ENCODE results near the gene CDC42EP1. TPM values are rescaled to one million over a fixed set of nuclear protein-coding genes. Genes with fewer than 3 reads are reported as not detected.
"Not testable (repeated sequence)": the region's sequence is repeated elsewhere in the genome, so short reads cannot be mapped to it uniquely, and the experiment has no call there.

CDC42EP1 gene
- polyA plus RNA-seq, 3 donors = 5.9 to 13.2 (median 8.5) TPM

- H3K4me3 Mint-ChIP-seq; H3K27ac ChIP-seq (ENCODE audit: low read depth in 1 of 2, low read length in 2 of 2); H3K9me3 ChIP-seq (replicated peaks in 1 of 2; ENCODE audit: control insufficient read depth in 1 of 2, insufficient read depth in 1 of 2, low read length in 2 of 2); H3K9me3 Mint-ChIP-seq; intact Hi-C loops (cut with micrococcal nuclease); H4K20me1 ChIP-seq (ENCODE audit: insufficient read depth, low read length); H3K36me3 Mint-ChIP-seq; H3K27me3 ChIP-seq (ENCODE audit: control insufficient read depth in 2 of 2, insufficient read depth in 2 of 2, low read length in 2 of 2); H3K4me1 ChIP-seq (ENCODE audit: control insufficient read depth in 1 of 2, insufficient read depth in 2 of 2, low read length in 2 of 2); H3K4me2 ChIP-seq (replicated peaks; ENCODE audit: extremely low read depth, low read length, poor library complexity, severe bottlenecking); H2AFZ ChIP-seq (ENCODE audit: insufficient read depth, low read depth, low read length, poor library complexity, severe bottlenecking); H3K27ac Mint-ChIP-seq; H3K79me2 ChIP-seq (ENCODE audit: insufficient read depth, low read length); H3K4me3 ChIP-seq (replicated peaks in 1 of 3; ENCODE audit: low read depth in 2 of 3, low read length in 3 of 3); H3K9ac ChIP-seq (ENCODE audit: insufficient read depth, low read length, poor library complexity, severe bottlenecking); H3K36me3 ChIP-seq (replicated peaks in 1 of 2; ENCODE audit: control insufficient read depth in 1 of 2, insufficient read depth in 2 of 2, low read length in 2 of 2); DNase-seq: not testable (repeated sequence)
- Mint-ChIP-seq H3K4me1 (peaks cover 12% of the 10 kb centered on the region), H3K27me3 (ENCODE audit: low read depth in 3 of 3) (peaks cover 6 to 16% (median 8%) of the 10 kb centered on the region in 3 donors)
- no CpG with 5 or more reads among the region's 9 CpGs for WGBS (ENCODE audit: insufficient coverage)
These were observed 32.3 kb upstream of the CDC42EP1 start for GRCh38 chr22:37527952-37528351.

- no peak overlapping the region for H3K27ac Mint-ChIP-seq
- H3K9me3 Mint-ChIP-seq = peaks cover 0 to 3% (median 0%) of the 10 kb centered on the region in 7 donors
- no CpG with 5 or more reads among the region's 2 CpGs for WGBS (ENCODE audit: insufficient coverage)
These were observed 30.5 kb upstream of the CDC42EP1 start for GRCh38 chr22:37529652-37530345.

More at GRCh38 chr22:37529652-37530345, 30.5 kb upstream of the CDC42EP1 start:
- Histone ChIP-seq H4K20me1 (ENCODE audit: insufficient read depth, low read length) (no peaks in the 10 kb centered on the region), H3K4me3 (replicated peaks in 1 of 3; ENCODE audit: low read depth in 2 of 3, low read length in 3 of 3) (no peak overlapping the region), H3K9me3 (replicated peaks in 1 of 2; ENCODE audit: control insufficient read depth in 1 of 2, insufficient read depth in 1 of 2, low read length in 2 of 2) (no peaks in the 10 kb centered on the region), H3K27ac (ENCODE audit: low read depth in 1 of 2, low read length in 2 of 2) (no peak overlapping the region), H3K79me2 (ENCODE audit: insufficient read depth, low read length) (no peaks in the 10 kb centered on the region), H3K4me2 (replicated peaks; ENCODE audit: extremely low read depth, low read length, poor library complexity, severe bottlenecking) (no peak overlapping the region), H3K9ac (ENCODE audit: insufficient read depth, low read length, poor library complexity, severe bottlenecking) (no peak overlapping the region), H3K4me1 (ENCODE audit: control insufficient read depth in 1 of 2, insufficient read depth in 2 of 2, low read length in 2 of 2) (peaks cover 9 to 24% of the 10 kb centered on the region in 2 donors), H3K27me3 (ENCODE audit: control insufficient read depth in 2 of 2, insufficient read depth in 2 of 2, low read length in 2 of 2) (no peaks in the 10 kb centered on the region), H2AFZ (ENCODE audit: insufficient read depth, low read depth, low read length, poor library complexity, severe bottlenecking) (no peak overlapping the region), H3K36me3 (replicated peaks in 1 of 2; ENCODE audit: control insufficient read depth in 1 of 2, insufficient read depth in 2 of 2, low read length in 2 of 2) (no peaks in the 10 kb centered on the region)
- Mint-ChIP-seq H3K27me3 (ENCODE audit: low read depth in 3 of 3) (peaks cover 3 to 7% (median 5%) of the 10 kb centered on the region in 3 donors), H3K36me3 (no peaks in the 10 kb centered on the region), H3K4me3 (no peak overlapping the region), H3K4me1 (peaks cover 27% of the 10 kb centered on the region)
- TF ChIP-seq CTCF (IDR thresholded peaks at IDR 0.05) = no peak
- DNase-seq = no peak
- intact Hi-C loops (cut with micrococcal nuclease) = no loop called here

Measured in CD14-positive monocyte (primary cell).